ENCODE data around the gene BMAL1. TPM values are rescaled to one million over a fixed set of nuclear protein-coding genes. Genes with fewer than 3 reads are reported as not detected.

Gene BMAL1
- total RNA-seq, 1 donor from 2014 or later, result 21.1 TPM

DNA sequence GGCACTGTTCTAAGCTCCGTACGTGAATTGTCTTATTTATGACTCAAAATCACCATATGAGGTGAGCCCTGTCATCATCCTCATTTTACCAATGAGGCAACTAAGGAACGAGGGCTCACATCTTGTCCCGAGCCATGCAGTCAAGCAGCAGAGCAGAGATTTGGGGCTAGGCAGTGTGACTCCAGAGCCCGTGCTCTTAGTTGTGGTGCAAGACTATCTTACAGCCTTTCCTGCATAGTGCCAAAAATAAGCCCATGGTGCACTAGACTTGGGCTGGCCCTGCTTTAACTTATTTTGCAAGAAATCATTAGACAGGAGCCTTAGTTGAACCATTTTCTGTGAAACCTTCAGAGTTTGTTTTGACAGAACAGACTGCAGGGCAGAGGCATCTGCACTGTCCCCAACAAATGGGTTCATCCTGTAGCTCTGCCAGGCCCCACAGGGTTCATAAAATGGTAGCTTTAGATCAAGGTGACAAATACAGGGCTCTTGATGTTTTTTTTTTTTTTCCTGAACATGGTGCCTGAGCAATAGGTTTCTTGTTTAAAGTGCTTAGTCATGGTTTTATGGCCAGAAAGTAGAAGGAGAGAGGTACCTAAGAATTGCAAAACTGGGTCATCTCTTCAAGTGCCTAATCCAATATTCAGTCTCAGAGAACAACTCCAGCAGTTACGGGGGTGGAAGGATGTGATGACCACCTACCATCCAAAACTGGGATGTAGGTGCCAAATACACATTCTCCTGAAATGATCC is 56.6 kb downstream of the BMAL1 start:
- DNase-seq (ENCODE audit: low spot score), result no peak
- Mint-ChIP-seq H3K27me3 (ENCODE audit: low read depth) (no peaks in the 10 kb centered on the region), H3K27ac (no peak overlapping the region), H3K9me3 (no peaks in the 10 kb centered on the region), H3K4me3 (ENCODE audit: low read depth) (no peak overlapping the region), H3K36me3 (ENCODE audit: low read depth) (peaks cover 4% of the 10 kb centered on the region), H3K4me1 (ENCODE audit: low read depth) (peaks cover 38% of the 10 kb centered on the region)
- intact Hi-C loops (cut with micrococcal nuclease), result loop anchor here (2.0 kb wide), 2 partner anchors 47 to 151 kb away; no protein-coding TSS in a partner anchor

DNA sequence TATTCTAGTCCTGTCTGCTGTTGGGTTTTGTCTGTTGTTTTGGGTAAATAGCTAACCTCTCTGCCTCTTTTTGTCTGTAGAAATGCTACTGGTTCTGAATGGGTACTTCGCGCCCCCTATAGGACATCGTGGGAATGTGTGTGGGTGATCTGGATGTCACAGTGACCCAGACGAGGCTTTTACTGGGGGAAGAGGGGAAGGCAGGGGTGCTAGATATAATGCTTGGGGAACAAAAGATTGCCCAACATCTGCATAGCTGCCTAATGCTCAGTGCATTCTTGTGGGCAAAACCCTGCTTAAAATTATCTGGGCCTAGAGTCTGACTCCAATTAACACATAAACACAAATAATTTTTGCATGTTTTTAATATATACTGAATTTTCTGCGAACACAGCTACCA is 57.7 kb downstream of the BMAL1 start:
- no peaks in the 10 kb centered on the region for H3K36me3 Mint-ChIP-seq (ENCODE audit: low read depth)
- H3K9me3 Mint-ChIP-seq, result no peaks in the 10 kb centered on the region
- H3K27ac Mint-ChIP-seq, result no peak overlapping the region
- no peak overlapping the region for H3K4me3 Mint-ChIP-seq (ENCODE audit: low read depth)
- H3K4me1 Mint-ChIP-seq (ENCODE audit: low read depth), result peaks cover 44% of the 10 kb centered on the region
- no peaks in the 10 kb centered on the region for H3K27me3 Mint-ChIP-seq (ENCODE audit: low read depth)
- intact Hi-C loops (cut with micrococcal nuclease), result loop anchor here (2.0 kb wide), 2 partner anchors 49 to 153 kb away; no protein-coding TSS in a partner anchor
- DNase-seq (ENCODE audit: low spot score), result peak; percentile 51

DNA sequence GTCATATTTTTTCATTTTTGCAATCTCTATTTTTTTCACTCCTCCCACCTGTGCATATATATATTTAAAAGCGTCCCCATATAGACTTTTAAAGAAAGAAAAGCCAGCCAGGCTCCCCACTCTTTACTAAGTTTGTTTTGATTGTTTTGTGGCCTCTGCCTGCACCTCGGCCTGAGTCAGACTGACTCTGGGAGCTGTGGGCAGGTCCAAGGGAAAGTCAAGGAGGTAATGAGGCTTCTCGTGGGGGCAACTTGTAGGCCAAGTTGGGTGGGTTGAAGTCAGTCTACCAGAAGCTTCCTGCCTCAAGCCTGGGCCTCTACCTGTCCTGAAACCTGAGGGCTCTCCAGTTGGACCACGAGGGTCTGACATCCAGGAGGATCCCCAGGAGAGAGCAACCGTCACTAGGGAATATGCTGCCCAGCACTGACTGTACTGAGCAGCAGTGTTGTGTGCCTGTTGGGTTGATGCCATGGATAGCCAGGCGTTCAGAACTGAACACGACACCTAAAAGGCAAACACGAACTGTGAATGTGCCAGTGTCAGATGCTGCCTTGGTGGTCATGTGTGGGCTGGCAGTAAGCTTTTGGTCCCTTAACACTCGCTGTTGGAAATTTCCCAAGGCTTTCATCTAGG is 58.8 kb downstream of the BMAL1 start:
- Mint-ChIP-seq H3K27ac (no peak overlapping the region), H3K27me3 (ENCODE audit: low read depth) (no peaks in the 10 kb centered on the region), H3K4me3 (ENCODE audit: low read depth) (no peak overlapping the region), H3K36me3 (ENCODE audit: low read depth) (no peaks in the 10 kb centered on the region), H3K4me1 (ENCODE audit: low read depth) (peaks cover 47% of the 10 kb centered on the region), H3K9me3 (no peaks in the 10 kb centered on the region)
- intact Hi-C loops (cut with micrococcal nuclease), result no loop called here
- DNase-seq (ENCODE audit: low spot score), result no peak

DNA sequence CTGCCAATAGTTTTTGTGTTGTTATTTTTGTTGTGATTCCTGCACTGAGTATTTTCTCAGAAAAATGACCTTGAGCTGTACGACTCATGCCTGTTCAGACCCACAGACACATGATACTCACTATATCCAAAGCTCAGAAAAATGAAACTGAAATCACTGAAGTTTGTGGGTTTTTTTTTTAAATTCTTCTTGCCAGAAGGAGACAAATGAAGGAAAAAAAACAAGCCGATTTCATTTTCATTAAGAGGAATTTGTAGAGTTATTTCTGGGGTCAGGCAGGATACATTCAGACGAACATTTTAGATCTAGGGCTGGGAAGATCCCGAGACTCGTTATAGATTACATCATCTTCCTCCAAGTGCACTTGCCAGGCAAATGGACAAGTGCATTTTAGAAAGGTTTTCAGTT is 60.4 kb downstream of the BMAL1 start:
- no peaks in the 10 kb centered on the region for H3K9me3 Mint-ChIP-seq
- no peaks in the 10 kb centered on the region for H3K27me3 Mint-ChIP-seq (ENCODE audit: low read depth)
- no peaks in the 10 kb centered on the region for H3K36me3 Mint-ChIP-seq (ENCODE audit: low read depth)
- no peak for DNase-seq (ENCODE audit: low spot score)
- H3K4me1 Mint-ChIP-seq (ENCODE audit: low read depth), result peaks cover 42% of the 10 kb centered on the region
- intact Hi-C loops (cut with micrococcal nuclease), result loop anchor here (1.0 to 2.0 kb wide), 3 partner anchors 51 to 130 kb away; partner anchors contain the start of gene BMAL1
- peak overlapping the region; percentile 35 for H3K27ac Mint-ChIP-seq
- H3K4me3 Mint-ChIP-seq (ENCODE audit: low read depth), result peak overlapping the region; percentile 42

GRCh38 chr11:13338427-13339069 is 61.0 kb downstream of the BMAL1 start:
- Mint-ChIP-seq H3K9me3 (no peaks in the 10 kb centered on the region), H3K27ac (peak overlapping the region; percentile 35), H3K4me3 (ENCODE audit: low read depth) (peak overlapping the region; percentile 42), H3K4me1 (ENCODE audit: low read depth) (peaks cover 39% of the 10 kb centered on the region), H3K27me3 (ENCODE audit: low read depth) (no peaks in the 10 kb centered on the region), H3K36me3 (ENCODE audit: low read depth) (no peaks in the 10 kb centered on the region)
- intact Hi-C loops (cut with micrococcal nuclease), result loop anchor here (1.0 to 2.0 kb wide), 3 partner anchors 51 to 130 kb away; partner anchors contain the start of gene BMAL1
- DNase-seq (ENCODE audit: low spot score), result no peak

- H3K27me3 Mint-ChIP-seq (ENCODE audit: low read depth), result no peaks in the 10 kb centered on the region
- intact Hi-C loops (cut with micrococcal nuclease), result loop anchor here (2.0 kb wide), 1 partner anchor 63 kb away; the partner anchor contains the start of gene BMAL1
- H3K9me3 Mint-ChIP-seq, result no peaks in the 10 kb centered on the region
- peak overlapping the region; percentile 21 for H3K27ac Mint-ChIP-seq
- DNase-seq (ENCODE audit: low spot score), result no peak
- H3K4me3 Mint-ChIP-seq (ENCODE audit: low read depth), result no peak overlapping the region
- peaks cover 34% of the 10 kb centered on the region for H3K4me1 Mint-ChIP-seq (ENCODE audit: low read depth)
- H3K36me3 Mint-ChIP-seq (ENCODE audit: low read depth), result no peaks in the 10 kb centered on the region
Observed at GRCh38 chr11:13339195-13340153, 61.9 kb downstream of the BMAL1 start.

- H3K4me1 Mint-ChIP-seq (ENCODE audit: low read depth), result peaks cover 30% of the 10 kb centered on the region
- H3K9me3 Mint-ChIP-seq, result no peaks in the 10 kb centered on the region
- no peaks in the 10 kb centered on the region for H3K27me3 Mint-ChIP-seq (ENCODE audit: low read depth)
- H3K36me3 Mint-ChIP-seq (ENCODE audit: low read depth), result no peaks in the 10 kb centered on the region
- no peak overlapping the region for H3K4me3 Mint-ChIP-seq (ENCODE audit: low read depth)
- H3K27ac Mint-ChIP-seq, result no peak overlapping the region
- intact Hi-C loops (cut with micrococcal nuclease), result no loop called here
- DNase-seq (ENCODE audit: low spot score), result no peak
Observed at GRCh38 chr11:13341026-13341425, 63.4 kb downstream of the BMAL1 start.

DNA sequence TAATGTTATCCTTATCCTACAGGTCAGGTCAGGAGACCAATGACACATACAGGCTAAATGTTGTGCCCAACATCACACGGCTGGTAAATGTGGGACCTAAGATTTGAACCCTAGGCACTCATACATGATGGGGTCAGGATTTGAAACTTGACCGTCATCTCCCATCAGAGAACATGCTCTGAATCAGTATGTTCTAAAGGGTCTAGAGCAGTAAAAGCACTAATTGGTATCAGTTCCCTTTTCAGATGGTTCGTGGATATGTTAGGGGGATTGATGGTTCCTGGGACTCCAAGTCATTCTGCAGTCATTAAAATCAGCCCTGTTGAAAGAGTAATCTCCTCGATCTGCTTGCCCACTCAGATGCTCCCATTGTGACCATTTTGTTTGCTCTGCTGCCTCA is 65.5 kb downstream of the BMAL1 start:
- Mint-ChIP-seq H3K27ac (no peak overlapping the region), H3K4me3 (ENCODE audit: low read depth) (no peak overlapping the region), H3K9me3 (no peaks in the 10 kb centered on the region), H3K36me3 (ENCODE audit: low read depth) (no peaks in the 10 kb centered on the region), H3K4me1 (ENCODE audit: low read depth) (peaks cover 21% of the 10 kb centered on the region), H3K27me3 (ENCODE audit: low read depth) (no peaks in the 10 kb centered on the region)
- DNase-seq (ENCODE audit: low spot score), result no peak
- intact Hi-C loops (cut with micrococcal nuclease), result no loop called here

DNA sequence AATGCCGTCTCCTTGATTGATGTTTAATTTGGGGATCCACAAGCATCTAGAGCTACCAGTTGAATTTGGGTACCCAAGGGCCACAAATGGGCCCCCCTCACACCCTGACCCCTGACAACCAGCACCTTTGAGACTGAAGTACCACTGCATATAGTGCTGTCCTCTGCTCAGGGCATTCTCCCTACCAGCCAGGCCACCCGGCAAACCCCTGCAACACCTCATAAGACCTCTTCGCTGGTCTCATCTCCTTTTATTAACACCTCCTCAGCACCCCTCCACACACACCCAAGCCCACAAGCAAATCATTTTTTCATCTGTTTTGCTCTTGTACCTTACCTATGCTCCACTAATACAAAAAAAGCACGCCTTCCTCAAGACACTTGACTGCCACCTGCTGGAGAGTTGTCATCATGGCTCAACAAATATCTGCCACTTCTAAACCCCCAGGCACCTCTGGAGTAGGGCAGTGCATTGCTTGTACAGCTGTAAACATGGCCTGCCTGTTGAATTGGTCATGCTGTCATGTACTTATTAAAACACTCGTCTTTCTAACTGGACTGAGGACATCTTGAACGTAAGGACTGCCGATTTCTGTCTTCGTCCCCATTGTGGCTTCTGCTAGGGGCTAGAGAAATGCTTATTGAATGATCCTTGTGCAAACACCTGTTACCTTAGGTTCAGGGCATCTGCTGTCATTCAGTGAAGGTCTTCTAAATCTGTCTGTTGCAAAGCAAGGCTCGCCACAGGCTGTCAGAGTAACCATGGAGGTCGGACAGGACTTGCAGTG is 66.5 kb downstream of the BMAL1 start:
- Mint-ChIP-seq H3K4me3 (ENCODE audit: low read depth) (no peak overlapping the region), H3K27ac (no peak overlapping the region), H3K36me3 (ENCODE audit: low read depth) (no peaks in the 10 kb centered on the region), H3K27me3 (ENCODE audit: low read depth) (no peaks in the 10 kb centered on the region), H3K9me3 (no peaks in the 10 kb centered on the region), H3K4me1 (ENCODE audit: low read depth) (peaks cover 17% of the 10 kb centered on the region)
- intact Hi-C loops (cut with micrococcal nuclease), result loop anchor here (1.0 to 2.0 kb wide), 4 partner anchors 105 to 379 kb away; no protein-coding TSS in a partner anchor
- peak; percentile 60 for DNase-seq (ENCODE audit: low spot score)

DNA sequence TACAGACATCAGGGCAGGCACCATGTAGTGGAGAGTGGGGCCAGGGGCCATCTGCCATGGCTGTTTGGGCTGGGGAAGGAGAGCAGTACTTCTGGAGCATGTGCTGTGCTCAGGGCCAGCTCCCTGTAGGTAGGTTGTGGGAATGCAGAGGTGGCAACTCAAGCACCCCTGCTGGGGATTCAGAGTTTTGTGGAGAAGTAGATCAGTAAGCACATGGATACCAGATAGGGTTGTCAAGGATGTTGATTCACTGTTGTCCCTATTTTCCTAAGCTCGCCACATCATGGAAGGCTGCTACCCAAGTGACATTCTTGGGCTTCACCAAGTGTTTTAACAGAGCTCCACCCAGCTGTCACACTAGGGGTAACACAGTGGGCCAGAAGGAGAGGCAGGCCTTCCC is 67.2 kb downstream of the BMAL1 start:
- no peak for DNase-seq (ENCODE audit: low spot score)
- intact Hi-C loops (cut with micrococcal nuclease), result loop anchor here (1.0 to 2.0 kb wide), 4 partner anchors 106 to 380 kb away; no protein-coding TSS in a partner anchor
- no peaks in the 10 kb centered on the region for H3K9me3 Mint-ChIP-seq
- H3K36me3 Mint-ChIP-seq (ENCODE audit: low read depth), result no peaks in the 10 kb centered on the region
- H3K4me1 Mint-ChIP-seq (ENCODE audit: low read depth), result peaks cover 10% of the 10 kb centered on the region
- H3K4me3 Mint-ChIP-seq (ENCODE audit: low read depth), result no peak overlapping the region
- H3K27ac Mint-ChIP-seq, result no peak overlapping the region
- no peaks in the 10 kb centered on the region for H3K27me3 Mint-ChIP-seq (ENCODE audit: low read depth)

GRCh38 chr11:13346470-13346869 is 68.9 kb downstream of the BMAL1 start:
- no peaks in the 10 kb centered on the region for H3K36me3 Mint-ChIP-seq (ENCODE audit: low read depth)
- H3K4me1 Mint-ChIP-seq (ENCODE audit: low read depth), result peaks cover 7% of the 10 kb centered on the region
- no peaks in the 10 kb centered on the region for H3K27me3 Mint-ChIP-seq (ENCODE audit: low read depth)
- intact Hi-C loops (cut with micrococcal nuclease), result no loop called here
- no peak for DNase-seq (ENCODE audit: low spot score)
- no peak overlapping the region for H3K4me3 Mint-ChIP-seq (ENCODE audit: low read depth)
- no peaks in the 10 kb centered on the region for H3K9me3 Mint-ChIP-seq
- H3K27ac Mint-ChIP-seq, result no peak overlapping the region

Measured in activated T-helper 2 cell treated with anti-CD3 and anti-CD28 coated beads, Interferon-gamma antibody, Interleukin-2, Interleukin-4, amounts not matched to agents 10 μg/mL and 5 μg/mL and 100 μg/mL, durations not matched to agents 14 hours and 24 hours and 36 hours (primary cell).